GM18505 (cell line): Measurements from ENCODE around the gene ACKR1.

Source experiments
- ATAC-seq: cut with Tn5 transposase; IDR thresholded peaks from one replicate; pipeline ENCODE4 v1.9.1; 2021; ENCODE audit not compliant: unreplicated experiment
- POLR2A ChIP-seq: IDR thresholded peaks from 4 replicates; pipeline ENCODE4 v1.6.1; 2011; ENCODE audit warnings: borderline replicate concordance; ENCODE audit not compliant: insufficient read depth, insufficient read length; ENCODE audit errors: extremely low read depth

Gene ACKR1, protein sequence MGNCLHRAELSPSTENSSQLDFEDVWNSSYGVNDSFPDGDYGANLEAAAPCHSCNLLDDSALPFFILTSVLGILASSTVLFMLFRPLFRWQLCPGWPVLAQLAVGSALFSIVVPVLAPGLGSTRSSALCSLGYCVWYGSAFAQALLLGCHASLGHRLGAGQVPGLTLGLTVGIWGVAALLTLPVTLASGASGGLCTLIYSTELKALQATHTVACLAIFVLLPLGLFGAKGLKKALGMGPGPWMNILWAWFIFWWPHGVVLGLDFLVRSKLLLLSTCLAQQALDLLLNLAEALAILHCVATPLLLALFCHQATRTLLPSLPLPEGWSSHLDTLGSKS

GRCh38 chr1:159204161-159205141 is at the start of gene ACKR1:
Gene ACKR1 (plus strand): TSS chr1:159204875. CDS start chr1:159204960, 85 bp downstream.
- ATAC-seq: no peak

DNA sequence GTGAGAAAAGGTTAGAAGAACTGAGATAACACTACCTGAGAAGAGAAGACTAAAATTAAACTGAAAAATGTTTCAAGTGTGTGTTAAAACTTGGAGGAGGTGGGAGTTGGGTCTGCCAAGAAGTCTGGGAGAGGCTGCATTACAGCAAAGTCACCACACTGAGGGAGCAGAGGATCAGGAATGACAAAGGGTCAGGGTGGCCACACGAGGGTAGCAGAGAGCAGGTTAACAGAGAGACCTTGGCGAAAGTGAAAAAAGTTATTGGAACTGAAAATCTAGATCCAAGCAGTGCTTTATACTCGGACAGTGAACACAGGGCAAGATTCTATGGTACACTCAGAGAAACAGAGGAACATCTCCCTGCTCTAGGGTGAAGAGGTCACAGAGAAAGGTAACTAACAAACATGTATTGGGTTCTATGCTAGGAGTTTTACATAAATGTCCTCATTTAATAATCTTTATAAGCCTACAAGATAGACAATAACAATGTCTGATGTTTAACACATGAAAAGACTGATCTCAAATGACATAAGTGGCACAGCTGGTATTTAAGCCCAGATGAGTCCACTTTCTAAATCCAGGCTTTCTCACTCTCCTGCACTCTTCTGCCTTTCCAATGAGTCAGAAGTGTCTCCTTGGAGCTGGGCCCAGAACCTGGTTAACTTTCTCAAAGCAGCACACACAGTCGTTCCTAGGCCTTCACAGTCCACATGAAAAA is 43.5 kb upstream of the ACKR1 start:
- peak; percentile 74 for ATAC-seq
- no peak for TF ChIP-seq POLR2A

More at GRCh38 chr1:159204161-159205141, at the start of gene ACKR1:
- no peak for TF ChIP-seq POLR2A

DNA sequence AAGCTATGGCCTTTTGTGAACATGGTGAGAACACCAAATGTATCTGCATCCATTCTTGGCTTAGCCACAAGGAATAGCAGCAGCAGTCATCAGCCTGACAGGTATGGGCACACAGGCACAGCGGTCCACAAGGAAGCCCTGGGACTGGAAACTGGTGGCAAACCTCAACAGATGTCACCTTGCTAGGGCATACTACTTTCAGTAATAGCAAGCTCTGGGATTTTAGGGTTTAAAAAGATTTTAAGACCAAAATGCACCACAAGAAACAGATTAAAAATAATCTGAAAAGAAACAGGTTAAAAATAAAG is 43.0 kb upstream of the ACKR1 start:
- no peak for TF ChIP-seq POLR2A
- ATAC-seq: no peak

GRCh38 chr1:159162516-159163265 is 42.0 kb upstream of the ACKR1 start:
- no peak for ATAC-seq
- TF ChIP-seq POLR2A: no peak

DNA sequence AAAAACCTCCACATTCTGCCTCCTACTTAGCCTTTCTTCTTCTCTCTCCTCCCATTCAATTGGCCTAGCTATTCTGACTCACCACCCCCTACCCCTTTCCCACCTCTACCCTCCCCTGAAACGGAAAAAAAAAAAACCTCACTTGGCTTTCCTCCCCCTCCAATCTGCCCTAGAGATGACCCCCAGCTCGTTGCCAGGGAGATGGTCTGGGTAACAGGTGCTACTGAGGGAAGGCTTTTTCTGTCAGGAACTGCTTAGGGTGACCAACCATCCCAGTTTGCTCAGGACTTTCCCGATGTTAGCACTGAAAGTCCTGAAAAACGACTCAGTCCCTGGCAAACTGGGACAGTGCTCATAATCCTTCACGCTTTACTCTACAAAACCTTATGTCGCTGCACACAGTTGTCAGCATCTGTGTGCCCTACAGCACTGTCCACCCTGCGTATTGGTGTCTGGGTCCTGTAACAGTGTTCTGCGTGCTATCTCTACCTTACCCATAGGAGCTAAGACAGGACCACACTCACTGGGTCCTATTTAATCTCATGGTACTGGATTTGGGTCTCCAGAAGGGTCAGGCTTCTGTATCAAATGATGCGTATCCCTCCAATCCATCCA is 41.0 kb upstream of the ACKR1 start:
- no peak for TF ChIP-seq POLR2A
- ATAC-seq: no peak

- ATAC-seq: no peak
- TF ChIP-seq POLR2A: no peak
These were observed 36.6 kb upstream of the ACKR1 start for GRCh38 chr1:159168043-159168442.

DNA sequence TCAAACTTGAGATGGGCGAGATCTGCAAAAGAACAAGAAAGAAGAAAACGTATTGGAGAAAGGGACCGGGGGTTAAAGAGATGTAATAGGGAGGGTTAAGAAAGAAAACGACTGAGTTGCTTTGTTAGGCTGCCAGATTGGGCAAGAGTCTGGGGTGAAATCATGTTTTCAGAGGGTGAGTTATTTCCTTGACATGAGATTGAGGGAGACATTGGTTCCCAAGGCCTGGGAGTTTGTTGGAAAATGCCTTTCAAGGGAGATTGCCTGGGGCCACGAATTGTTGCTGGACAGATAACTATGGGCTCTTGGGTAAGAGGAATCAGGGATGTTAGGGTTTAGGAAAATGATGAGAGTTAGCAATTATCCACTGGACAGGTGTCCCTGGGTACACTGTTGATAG is 34.0 kb upstream of the ACKR1 start:
- TF ChIP-seq POLR2A: no peak
- ATAC-seq: no peak

DNA sequence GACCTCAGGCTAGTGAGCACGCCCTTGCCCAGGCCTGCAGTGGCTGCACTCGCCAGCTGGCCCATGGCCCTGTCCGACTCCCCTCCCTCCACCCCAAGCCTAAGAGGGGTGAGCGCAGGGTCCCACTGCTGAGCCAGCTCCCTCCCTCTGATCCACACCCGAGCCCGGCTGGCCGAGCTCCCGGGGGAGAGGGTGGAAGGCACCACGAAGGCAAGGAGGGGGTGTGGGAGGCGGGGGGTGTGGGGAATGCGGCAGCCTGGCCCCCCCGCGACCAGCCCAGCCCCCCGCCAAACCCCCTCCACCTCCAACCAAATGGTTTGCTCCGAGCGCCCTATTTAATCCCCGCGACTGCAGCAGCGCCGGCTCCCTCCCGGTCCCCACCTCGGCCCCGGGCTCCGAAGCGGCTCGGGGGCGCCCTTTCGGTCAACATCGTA is 33.4 kb upstream of the ACKR1 start, which contains the start of gene CADM3:
TSS of gene CADM3 (plus strand) at position 362 of the 434 bp plus-strand sequence. CDS start 151 bp downstream, outside the sequence.
- no peak for ATAC-seq

GRCh38 chr1:159171688-159172501 is 32.8 kb upstream of the ACKR1 start:
- ATAC-seq: no peak
- no peak for TF ChIP-seq POLR2A

More for the DNA sequence above, 33.4 kb upstream of the ACKR1 start, which contains the start of gene CADM3:
- no peak for TF ChIP-seq POLR2A

- TF ChIP-seq POLR2A: no peak
- no peak for ATAC-seq
These were observed 31.9 kb upstream of the ACKR1 start for GRCh38 chr1:159172614-159173291.

DNA sequence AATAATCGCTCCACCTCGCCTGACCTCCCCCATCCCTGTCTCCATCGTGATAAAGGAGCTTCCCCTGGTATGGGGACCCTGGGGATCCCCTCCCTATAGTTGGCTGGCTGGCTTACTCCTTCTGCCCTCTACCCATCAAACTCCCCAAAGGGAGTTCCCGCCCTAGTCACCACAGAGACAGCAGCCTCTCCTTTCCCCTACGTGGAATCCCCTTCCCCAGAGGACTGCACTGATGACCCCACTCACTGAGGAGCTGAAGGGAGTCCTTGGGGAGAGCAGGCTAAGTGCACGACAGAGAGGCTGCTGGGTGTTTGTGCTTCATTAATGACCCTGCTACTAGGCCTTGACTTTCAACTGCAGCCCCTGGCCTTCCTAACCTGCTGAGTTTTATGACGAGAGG is 31.4 kb upstream of the ACKR1 start:
- ATAC-seq: no peak
- TF ChIP-seq POLR2A: no peak
